Ascending aorta (tissue), 2 donors: ENCODE measurements around the gene LEFTY1. TPM values are rescaled to one million over a fixed set of nuclear protein-coding genes. Genes with fewer than 3 reads are reported as not detected.

ENCODE experiments used
- DNase-seq, 2 donors: peaks; one replicate each; pipeline ENCODE4 v3.0.0-alpha.2; 2019; ENCODE audit warnings: low spot score in 2 of 2
- H3K27ac ChIP-seq, 2 donors: fragments of 200-600 bp; sonication (generic); one replicate each; pipeline ENCODE4 v1.5.1; 2016 to 2017; ENCODE audit warnings: mild to moderate bottlenecking in 1 of 2
- H3K27me3 ChIP-seq: fragments of 200-600 bp; sonication (generic); one replicate; pipeline ENCODE4 v1.5.1; 2017
- H3K36me3 ChIP-seq, 2 donors: fragments of 200-600 bp; sonication (generic); one replicate each; pipeline ENCODE4 v1.5.1; 2016
- H3K4me1 ChIP-seq, 2 donors: fragments of 200-600 bp; sonication (generic); one replicate each; pipeline ENCODE4 v1.5.1; 2016 to 2017; ENCODE audit warnings: mild to moderate bottlenecking in 1 of 2
- H3K4me3 ChIP-seq, 2 donors: fragments of 200-600 bp; sonication (generic); one replicate each; pipeline ENCODE4 v1.5.1; 2016 to 2017; ENCODE audit warnings: mild to moderate bottlenecking in 1 of 2
- H3K9me3 ChIP-seq, 2 donors: fragments of 200-600 bp; sonication (generic); one replicate each; pipeline ENCODE4 v1.5.1; 2016
- intact Hi-C: fragments of 100-400 bp; cut with DNase I; formaldehyde crosslinking; loops from one replicate; pipeline ENCODE4 v1.15.1; 2023
- total RNA-seq: library from RNA; depleted of rRNA; stranded (reverse); fragments of >200 nt; gene quantifications from one replicate; pipeline ENCODE4 v1.1.0, GENCODE V29; 2016
- TF ChIP-seq, protein P1 (sequence below), 3 experiments: fragments of 200-600 bp in 2 of 3; fragments of 450-650 bp in 1 of 3; sonication (generic) in 2 of 3; IDR thresholded peaks; one replicate each; pipeline ENCODE4 v1.5.1; 2016 to 2019; ENCODE audit warnings: antibody characterized with exemption in 3 of 3, mild to moderate bottlenecking in 1 of 3, moderate library complexity in 1 of 3

The LEFTY1 gene
- total RNA-seq, 1 donor from 2014 or later = not detected

- Histone ChIP-seq H3K27ac (no peak overlapping the region), H3K9me3 (no peaks in the 10 kb centered on the region), H3K36me3 (no peaks in the 10 kb centered on the region), H3K4me1 (peaks cover 0 to 4% of the 10 kb centered on the region in 2 donors), H3K27me3 (no peaks in the 10 kb centered on the region), H3K4me3 (no peak overlapping the region)
- DNase-seq = no peak
- intact Hi-C loops = no loop called here
- TF ChIP-seq, protein P1, sequence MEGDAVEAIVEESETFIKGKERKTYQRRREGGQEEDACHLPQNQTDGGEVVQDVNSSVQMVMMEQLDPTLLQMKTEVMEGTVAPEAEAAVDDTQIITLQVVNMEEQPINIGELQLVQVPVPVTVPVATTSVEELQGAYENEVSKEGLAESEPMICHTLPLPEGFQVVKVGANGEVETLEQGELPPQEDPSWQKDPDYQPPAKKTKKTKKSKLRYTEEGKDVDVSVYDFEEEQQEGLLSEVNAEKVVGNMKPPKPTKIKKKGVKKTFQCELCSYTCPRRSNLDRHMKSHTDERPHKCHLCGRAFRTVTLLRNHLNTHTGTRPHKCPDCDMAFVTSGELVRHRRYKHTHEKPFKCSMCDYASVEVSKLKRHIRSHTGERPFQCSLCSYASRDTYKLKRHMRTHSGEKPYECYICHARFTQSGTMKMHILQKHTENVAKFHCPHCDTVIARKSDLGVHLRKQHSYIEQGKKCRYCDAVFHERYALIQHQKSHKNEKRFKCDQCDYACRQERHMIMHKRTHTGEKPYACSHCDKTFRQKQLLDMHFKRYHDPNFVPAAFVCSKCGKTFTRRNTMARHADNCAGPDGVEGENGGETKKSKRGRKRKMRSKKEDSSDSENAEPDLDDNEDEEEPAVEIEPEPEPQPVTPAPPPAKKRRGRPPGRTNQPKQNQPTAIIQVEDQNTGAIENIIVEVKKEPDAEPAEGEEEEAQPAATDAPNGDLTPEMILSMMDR (IDR thresholded peaks at IDR 0.05) = no peak
Observed at GRCh38 chr1:225906467-225906866, 17.5 kb upstream of the LEFTY1 start.

GRCh38 chr1:225903623-225904022 is 14.7 kb upstream of the LEFTY1 start:
- no peak overlapping the region for H3K4me3 ChIP-seq
- H3K36me3 ChIP-seq = no peaks in the 10 kb centered on the region
- H3K27ac ChIP-seq = no peak overlapping the region
- H3K4me1 ChIP-seq = no peaks in the 10 kb centered on the region
- no peak for DNase-seq
- no peaks in the 10 kb centered on the region for H3K27me3 ChIP-seq
- intact Hi-C loops = no loop called here
- TF ChIP-seq, protein P1 (IDR thresholded peaks at IDR 0.05) = no peak
- H3K9me3 ChIP-seq = no peaks in the 10 kb centered on the region

- no peak for DNase-seq
- Histone ChIP-seq H3K9me3 (no peaks in the 10 kb centered on the region), H3K4me1 (no peaks in the 10 kb centered on the region), H3K36me3 (no peaks in the 10 kb centered on the region), H3K27ac (no peak overlapping the region), H3K4me3 (no peak overlapping the region), H3K27me3 (no peaks in the 10 kb centered on the region)
- TF ChIP-seq, protein P1 (IDR thresholded peaks at IDR 0.05) = no peak
- intact Hi-C loops = no loop called here
Observed at GRCh38 chr1:225899044-225899925, 10.3 kb upstream of the LEFTY1 start.

- Histone ChIP-seq H3K4me1 (no peaks in the 10 kb centered on the region), H3K9me3 (no peaks in the 10 kb centered on the region), H3K4me3 (no peak overlapping the region), H3K27me3 (no peaks in the 10 kb centered on the region), H3K27ac (no peak overlapping the region), H3K36me3 (no peaks in the 10 kb centered on the region)
- DNase-seq = no peak
- intact Hi-C loops = no loop called here
- TF ChIP-seq, protein P1 (IDR thresholded peaks at IDR 0.05) = no peak
Observed at GRCh38 chr1:225897595-225898514, 8.9 kb upstream of the LEFTY1 start.

DNA sequence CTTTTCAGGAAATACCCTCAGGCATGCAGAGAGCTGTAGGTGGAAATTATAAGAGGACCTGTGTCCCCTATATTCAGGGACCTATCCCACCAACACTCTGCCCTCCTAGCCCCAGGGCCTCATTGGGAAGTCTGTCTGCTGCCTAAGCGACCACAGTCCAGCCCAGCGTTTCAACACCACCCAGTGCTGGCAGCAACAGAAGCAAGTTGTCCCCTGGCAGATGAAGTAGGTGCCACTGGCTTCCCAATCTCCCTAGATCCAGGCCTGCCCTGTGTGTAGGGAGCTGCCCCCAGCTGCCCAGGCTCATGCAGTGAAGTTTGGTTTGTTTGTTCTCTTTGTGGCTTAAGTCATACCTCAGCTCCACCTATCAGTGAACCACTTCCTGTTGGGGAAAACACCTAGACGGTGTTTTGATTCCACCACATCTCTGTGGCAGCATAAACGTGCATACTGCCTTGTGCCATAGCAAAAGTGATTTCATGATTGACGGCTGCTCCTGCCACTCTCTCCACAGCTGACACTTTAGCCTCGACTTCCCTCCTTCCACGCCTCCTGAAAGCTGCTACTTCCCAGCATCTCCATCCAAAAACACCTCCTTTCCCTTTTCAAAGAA is 8.1 kb upstream of the LEFTY1 start:
- no peaks in the 10 kb centered on the region for H3K4me1 ChIP-seq
- intact Hi-C loops = no loop called here
- H3K27ac ChIP-seq = no peak overlapping the region
- no peaks in the 10 kb centered on the region for H3K27me3 ChIP-seq
- DNase-seq = no peak
- TF ChIP-seq, protein P1 (IDR thresholded peaks at IDR 0.05) = no peak
- no peak overlapping the region for H3K4me3 ChIP-seq
- H3K36me3 ChIP-seq = no peaks in the 10 kb centered on the region
- no peaks in the 10 kb centered on the region for H3K9me3 ChIP-seq
